Progenitor cell of endocrine pancreas (in vitro differentiated cells): ENCODE data around the gene PCSK1N. TPM values are rescaled to one million over a fixed set of nuclear protein-coding genes. Genes with fewer than 3 reads are reported as not detected.

Source experiments
- DNase-seq: peaks from one replicate; pipeline ENCODE4 v3.0.0; 2021; ENCODE audit warnings: low spot score; ENCODE audit not compliant: unreplicated experiment
- H3K27ac Mint-ChIP-seq: 2 replicates; pipeline ENCODE4 v1.8.0; 2021; ENCODE audit warnings: mild to moderate bottlenecking, moderate library complexity, mixed read lengths
- H3K27me3 Mint-ChIP-seq: 2 replicates; pipeline ENCODE4 v1.8.0; 2021; ENCODE audit warnings: mixed read lengths
- H3K36me3 Mint-ChIP-seq: 2 replicates; pipeline ENCODE4 v1.8.0; 2022; ENCODE audit warnings: mixed read lengths; ENCODE audit not compliant: insufficient read depth
- H3K4me1 Mint-ChIP-seq: 2 replicates; pipeline ENCODE4 v1.8.0; 2021; ENCODE audit warnings: low read depth, mixed read lengths
- H3K4me3 Mint-ChIP-seq: 2 replicates; pipeline ENCODE4 v1.8.0; 2021; ENCODE audit warnings: low read depth, mild to moderate bottlenecking, moderate library complexity, mixed read lengths
- H3K9me3 Mint-ChIP-seq: 2 replicates; pipeline ENCODE4 v1.8.0; 2021; ENCODE audit warnings: low read depth, mixed read lengths
- total RNA-seq: library from RNA; stranded (reverse); gene quantifications from 2 replicates; pipeline ENCODE4 v1.2.1, GENCODE V29; 2021
- TF ChIP-seq, protein P1 (sequence below): fragments of 200-600 bp; sonication (generic); IDR thresholded peaks from one replicate; pipeline ENCODE4 v1.5.0; 2021; ENCODE audit warnings: antibody characterized with exemption, mild to moderate bottlenecking; ENCODE audit not compliant: unreplicated experiment

PCSK1N gene
- total RNA-seq, 1 donor from 2014 or later = 58.3 TPM

DNA sequence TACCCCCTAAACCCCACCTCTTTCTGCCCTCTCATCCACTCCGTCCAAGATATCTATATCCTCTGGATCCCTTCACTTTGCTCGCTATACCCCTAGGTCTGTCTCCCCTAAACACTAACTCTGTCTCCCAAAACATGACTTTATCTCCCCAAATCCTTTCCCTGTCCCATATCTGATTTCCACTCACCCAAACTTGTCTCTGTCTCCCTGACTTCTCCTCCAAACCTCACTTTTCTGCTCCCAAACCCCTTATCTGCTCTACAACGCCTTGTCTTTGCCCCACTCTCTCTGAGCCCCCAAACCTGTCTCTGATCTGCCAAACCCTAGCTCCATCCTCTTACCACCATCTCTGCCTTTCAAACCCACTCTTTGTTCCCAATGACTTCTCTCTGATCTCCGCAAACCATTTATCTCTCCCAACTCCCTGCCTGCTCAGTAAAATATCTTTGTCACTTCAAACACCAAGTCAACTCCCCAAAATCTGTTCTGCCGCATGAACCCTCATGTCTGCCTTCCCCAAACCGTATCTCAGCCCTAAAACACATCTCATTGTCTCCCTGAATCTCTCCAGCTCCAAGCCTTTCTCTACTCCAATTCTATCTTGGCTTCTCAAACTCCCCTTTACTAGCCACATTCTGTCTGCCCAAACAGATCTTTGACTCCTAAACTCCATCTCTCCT is 48.4 kb downstream of the PCSK1N start:
- H3K27me3 Mint-ChIP-seq = peaks cover 19% of the 10 kb centered on the region
- H3K4me1 Mint-ChIP-seq = no peaks in the 10 kb centered on the region
- TF ChIP-seq, protein P1, sequence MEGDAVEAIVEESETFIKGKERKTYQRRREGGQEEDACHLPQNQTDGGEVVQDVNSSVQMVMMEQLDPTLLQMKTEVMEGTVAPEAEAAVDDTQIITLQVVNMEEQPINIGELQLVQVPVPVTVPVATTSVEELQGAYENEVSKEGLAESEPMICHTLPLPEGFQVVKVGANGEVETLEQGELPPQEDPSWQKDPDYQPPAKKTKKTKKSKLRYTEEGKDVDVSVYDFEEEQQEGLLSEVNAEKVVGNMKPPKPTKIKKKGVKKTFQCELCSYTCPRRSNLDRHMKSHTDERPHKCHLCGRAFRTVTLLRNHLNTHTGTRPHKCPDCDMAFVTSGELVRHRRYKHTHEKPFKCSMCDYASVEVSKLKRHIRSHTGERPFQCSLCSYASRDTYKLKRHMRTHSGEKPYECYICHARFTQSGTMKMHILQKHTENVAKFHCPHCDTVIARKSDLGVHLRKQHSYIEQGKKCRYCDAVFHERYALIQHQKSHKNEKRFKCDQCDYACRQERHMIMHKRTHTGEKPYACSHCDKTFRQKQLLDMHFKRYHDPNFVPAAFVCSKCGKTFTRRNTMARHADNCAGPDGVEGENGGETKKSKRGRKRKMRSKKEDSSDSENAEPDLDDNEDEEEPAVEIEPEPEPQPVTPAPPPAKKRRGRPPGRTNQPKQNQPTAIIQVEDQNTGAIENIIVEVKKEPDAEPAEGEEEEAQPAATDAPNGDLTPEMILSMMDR = no peak
- H3K27ac Mint-ChIP-seq = no peak overlapping the region
- peaks cover 13% of the 10 kb centered on the region for H3K9me3 Mint-ChIP-seq
- H3K36me3 Mint-ChIP-seq = no peaks in the 10 kb centered on the region
- no peak for DNase-seq
- H3K4me3 Mint-ChIP-seq = no peak overlapping the region

GRCh38 chrX:48786341-48786800 is 49.0 kb downstream of the PCSK1N start, which contains the start of gene GATA1:
TSS of gene GATA1 (plus strand) at chrX:48786590. CDS start at chrX:48791110, 4,520 bp downstream.
- DNase-seq = no peak
- Mint-ChIP-seq H3K4me3 (no peak within 1 kb of the TSS), H3K36me3 (no peaks in the 10 kb centered on the region), H3K27me3 (peaks cover 19% of the 10 kb centered on the region), H3K9me3 (peaks cover 15% of the 10 kb centered on the region), H3K27ac (no peak within 1 kb of the TSS), H3K4me1 (no peaks in the 10 kb centered on the region)
- TF ChIP-seq, protein P1 = no peak

GRCh38 chrX:48785540-48786214 is 49.7 kb downstream of the PCSK1N start:
- Mint-ChIP-seq H3K4me1 (no peaks in the 10 kb centered on the region), H3K9me3 (peaks cover 15% of the 10 kb centered on the region), H3K4me3 (no peak overlapping the region), H3K36me3 (no peaks in the 10 kb centered on the region), H3K27me3 (peaks cover 19% of the 10 kb centered on the region), H3K27ac (no peak overlapping the region)
- no peak for DNase-seq
- TF ChIP-seq, protein P1 = no peak

DNA sequence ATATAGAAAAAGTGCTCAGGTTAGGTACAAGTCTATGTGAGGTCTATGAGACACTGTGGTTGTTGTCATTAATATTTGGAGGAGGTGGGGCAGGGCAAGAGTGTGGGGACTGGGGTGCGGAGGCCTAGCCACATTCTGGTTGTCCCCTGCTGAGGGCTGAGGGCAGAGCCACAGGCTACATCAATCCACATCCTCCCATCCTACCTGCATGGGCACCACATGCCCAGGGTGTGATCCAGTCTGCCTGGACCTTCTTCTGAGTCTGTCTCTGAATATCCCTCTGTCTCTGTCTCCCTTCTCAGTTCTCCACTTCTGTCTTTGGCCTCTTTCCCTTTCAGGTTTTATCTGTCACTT is 50.2 kb downstream of the PCSK1N start:
- no peak overlapping the region for H3K4me3 Mint-ChIP-seq
- H3K9me3 Mint-ChIP-seq = peaks cover 15% of the 10 kb centered on the region
- H3K27me3 Mint-ChIP-seq = peaks cover 19% of the 10 kb centered on the region
- DNase-seq = no peak
- no peak overlapping the region for H3K27ac Mint-ChIP-seq
- TF ChIP-seq, protein P1 = no peak
- H3K36me3 Mint-ChIP-seq = no peaks in the 10 kb centered on the region
- H3K4me1 Mint-ChIP-seq = no peaks in the 10 kb centered on the region

- Mint-ChIP-seq H3K27me3 (peaks cover 19% of the 10 kb centered on the region), H3K9me3 (peaks cover 15% of the 10 kb centered on the region), H3K27ac (no peak overlapping the region), H3K4me1 (no peaks in the 10 kb centered on the region), H3K4me3 (no peak overlapping the region), H3K36me3 (no peaks in the 10 kb centered on the region)
- DNase-seq = no peak
- TF ChIP-seq, protein P1 = no peak
Observed at GRCh38 chrX:48784726-48785125, 50.7 kb downstream of the PCSK1N start.
